ENCODE measurements around the gene TAS2R41. TPM values are rescaled to one million over a fixed set of nuclear protein-coding genes. Genes with fewer than 3 reads are reported as not detected.

Gene TAS2R41
- total and polyA plus RNA-seq, 12 donors = 0.28 TPM; not detected in 11

DNA sequence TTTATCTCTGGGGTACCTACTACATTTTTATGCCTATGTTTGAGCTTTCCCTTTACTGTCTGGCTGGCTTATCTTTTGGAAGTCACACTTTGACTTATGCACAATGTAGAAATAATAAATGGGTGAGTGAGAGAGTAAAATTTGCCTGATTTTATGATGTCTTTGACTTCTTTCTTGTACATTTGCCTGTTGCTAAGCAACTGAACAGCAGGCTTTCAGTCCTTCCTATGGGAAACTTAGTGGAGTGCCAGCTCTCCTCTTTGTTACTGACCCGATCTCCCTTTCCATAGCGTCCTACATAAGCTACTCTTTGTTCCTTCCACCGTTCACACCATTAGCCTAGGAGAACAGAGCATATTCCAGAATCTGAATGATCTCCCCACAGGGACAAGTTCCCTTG, 30.2 kb upstream of the TAS2R41 start:
- no peak for TF ChIP-seq POLR2A (IDR thresholded peaks at IDR 0.05)
- TF ChIP-seq, protein P1, sequence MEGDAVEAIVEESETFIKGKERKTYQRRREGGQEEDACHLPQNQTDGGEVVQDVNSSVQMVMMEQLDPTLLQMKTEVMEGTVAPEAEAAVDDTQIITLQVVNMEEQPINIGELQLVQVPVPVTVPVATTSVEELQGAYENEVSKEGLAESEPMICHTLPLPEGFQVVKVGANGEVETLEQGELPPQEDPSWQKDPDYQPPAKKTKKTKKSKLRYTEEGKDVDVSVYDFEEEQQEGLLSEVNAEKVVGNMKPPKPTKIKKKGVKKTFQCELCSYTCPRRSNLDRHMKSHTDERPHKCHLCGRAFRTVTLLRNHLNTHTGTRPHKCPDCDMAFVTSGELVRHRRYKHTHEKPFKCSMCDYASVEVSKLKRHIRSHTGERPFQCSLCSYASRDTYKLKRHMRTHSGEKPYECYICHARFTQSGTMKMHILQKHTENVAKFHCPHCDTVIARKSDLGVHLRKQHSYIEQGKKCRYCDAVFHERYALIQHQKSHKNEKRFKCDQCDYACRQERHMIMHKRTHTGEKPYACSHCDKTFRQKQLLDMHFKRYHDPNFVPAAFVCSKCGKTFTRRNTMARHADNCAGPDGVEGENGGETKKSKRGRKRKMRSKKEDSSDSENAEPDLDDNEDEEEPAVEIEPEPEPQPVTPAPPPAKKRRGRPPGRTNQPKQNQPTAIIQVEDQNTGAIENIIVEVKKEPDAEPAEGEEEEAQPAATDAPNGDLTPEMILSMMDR (IDR thresholded peaks at IDR 0.05) = no peak
- WGBS, 4 donors = 50 to 76% (median 65%) methylated on average over 3 of the region's 3 CpGs
- Histone ChIP-seq H3K27me3 (peaks cover 15% of the 10 kb centered on the region), H3K9me3 (replicated peaks in 1 of 3) (no peaks in the 10 kb centered on the region), H3K36me3 (replicated peaks in 1 of 2) (no peaks in the 10 kb centered on the region), H3K27ac (no peak overlapping the region), H3K4me3 (no peak overlapping the region), H3K4me1 (replicated peaks in 1 of 2) (no peaks in the 10 kb centered on the region)
- intact Hi-C loops (cut with DNase I) = no loop called here
- DNase-seq = no peak

DNA sequence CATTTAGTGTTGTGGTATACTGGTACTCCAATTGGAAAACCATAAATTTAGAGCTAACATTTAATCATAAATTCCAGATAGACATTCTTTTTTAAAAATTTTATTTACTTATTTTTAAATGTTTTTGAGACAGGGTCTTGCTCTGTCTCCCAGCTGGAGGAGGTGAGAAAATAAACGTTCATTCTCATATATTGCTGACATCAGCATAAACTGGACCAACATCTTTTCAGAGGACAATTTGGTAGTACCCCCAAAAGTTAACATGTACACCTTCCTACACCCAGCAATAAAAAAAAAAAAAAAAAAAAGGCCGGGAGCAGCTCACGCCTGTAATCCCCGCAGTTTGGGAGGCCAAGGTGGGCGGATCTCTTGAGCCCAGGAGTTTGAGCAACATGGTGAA, 29.2 kb upstream of the TAS2R41 start:
- H3K9me3 ChIP-seq (replicated peaks in 1 of 3) = no peaks in the 10 kb centered on the region
- no peak overlapping the region for H3K27ac ChIP-seq
- no peak for DNase-seq
- H3K4me1 ChIP-seq (replicated peaks in 1 of 2) = no peaks in the 10 kb centered on the region
- no peaks in the 10 kb centered on the region for H3K36me3 ChIP-seq (replicated peaks in 1 of 2)
- TF ChIP-seq, protein P1 (IDR thresholded peaks at IDR 0.05) = no peak
- TF ChIP-seq POLR2A (IDR thresholded peaks at IDR 0.05) = no peak
- peaks cover 15% of the 10 kb centered on the region for H3K27me3 ChIP-seq
- 84 to 88% (median 86%) methylated on average over 5 of the region's 5 CpGs for WGBS, 4 donors
- no peak overlapping the region for H3K4me3 ChIP-seq
- intact Hi-C loops (cut with DNase I) = no loop called here

DNA sequence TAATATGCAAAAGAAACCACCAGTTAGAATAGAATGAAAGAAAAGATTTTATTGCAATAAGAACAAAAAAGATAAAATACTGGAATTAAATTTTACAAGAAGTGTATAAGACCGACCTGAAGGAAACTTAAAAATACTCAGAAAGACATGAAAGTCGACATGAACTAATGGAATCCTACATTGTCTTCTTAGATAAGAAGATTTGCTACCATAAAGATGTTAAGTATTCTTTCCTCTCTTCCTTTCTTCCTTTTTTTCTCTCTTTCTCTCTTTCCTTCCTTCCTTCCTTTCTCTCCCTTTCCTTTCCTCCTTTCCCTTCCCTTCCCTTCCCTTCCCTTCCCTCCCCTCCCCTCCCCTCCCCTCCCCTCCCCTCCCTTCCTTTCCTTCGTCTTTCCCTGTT, 27.9 kb upstream of the TAS2R41 start:
- Histone ChIP-seq H3K36me3 (replicated peaks in 1 of 2) (no peaks in the 10 kb centered on the region), H3K27ac (no peak overlapping the region), H3K27me3 (peaks cover 15% of the 10 kb centered on the region), H3K9me3 (replicated peaks in 1 of 3) (no peaks in the 10 kb centered on the region), H3K4me1 (replicated peaks in 1 of 2) (no peaks in the 10 kb centered on the region), H3K4me3 (no peak overlapping the region)
- TF ChIP-seq POLR2A (IDR thresholded peaks at IDR 0.05) = no peak
- TF ChIP-seq, protein P1 (IDR thresholded peaks at IDR 0.05) = no peak
- WGBS, 4 donors = 70 to 87% (median 74%) methylated on average over 2 to 3 of the region's 3 CpGs
- DNase-seq = no peak
- intact Hi-C loops (cut with DNase I) = no loop called here

DNA sequence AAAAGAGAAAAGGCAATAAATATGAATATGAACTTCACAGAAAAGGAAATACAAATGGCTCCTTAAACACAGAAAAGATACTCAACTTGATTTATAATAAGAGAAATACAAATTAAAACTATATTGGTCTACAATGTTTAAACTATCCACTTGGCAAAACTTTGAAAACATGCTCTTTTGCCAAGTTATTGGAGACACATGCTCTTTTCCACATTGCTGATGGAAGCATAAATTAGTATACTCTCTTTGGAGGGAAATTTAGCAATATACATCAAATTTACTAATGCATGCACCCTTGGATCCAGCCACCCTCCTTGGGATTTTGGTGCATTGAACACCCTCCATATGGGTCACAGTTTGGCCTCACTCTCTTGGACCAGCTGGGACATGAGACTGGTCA, 26.6 kb upstream of the TAS2R41 start:
- no peaks in the 10 kb centered on the region for H3K9me3 ChIP-seq (replicated peaks in 1 of 3)
- no peak for TF ChIP-seq POLR2A (IDR thresholded peaks at IDR 0.05)
- TF ChIP-seq, protein P1 (IDR thresholded peaks at IDR 0.05) = no peak

More for the DNA sequence above, 26.6 kb upstream of the TAS2R41 start:
- H3K27me3 ChIP-seq = peaks cover 13% of the 10 kb centered on the region
- intact Hi-C loops (cut with DNase I) = no loop called here
- no peak for DNase-seq
- H3K4me3 ChIP-seq = no peak overlapping the region
- H3K27ac ChIP-seq = no peak overlapping the region
- H3K36me3 ChIP-seq (replicated peaks in 1 of 2) = no peaks in the 10 kb centered on the region
- H3K4me1 ChIP-seq (replicated peaks in 1 of 2) = no peaks in the 10 kb centered on the region
